OCI-LY7 (cell line): ENCODE results near the gene TTF2. TPM values are rescaled to one million over a fixed set of nuclear protein-coding genes. Genes with fewer than 3 reads are reported as not detected.
A peak's percentile ranks its signal among the peaks of the same experiment; 100 is the strongest.

ENCODE experiments used
- BruUV-seq: library from RNA; stranded (reverse); fragments of 400-500 nt; replicated peaks from 2 replicates; lab custom pipeline; 2021; lab: Mats Ljungman, UMichigan
- CTCF ChIA-PET: fragments of 300-600 bp; sonication (Branson Sonifier 250); formaldehyde crosslinking; loops from one replicate; lab custom pipeline; 2022; ENCODE audit warnings: antibody characterized with exemption; ENCODE audit not compliant: unreplicated experiment; lab: Charles Lee
- POLR2A ChIA-PET: fragments of 300-600 bp; sonication (Branson Sonifier 250); formaldehyde crosslinking; loops from one replicate; lab custom pipeline; 2022; ENCODE audit warnings: antibody characterized with exemption; lab: Charles Lee
- DNase-seq: peaks from one replicate; pipeline ENCODE4 v3.0.0-alpha.2; 2015; ENCODE audit warnings: low spot score
- H2AFZ ChIP-seq: fragments of 200-600 bp; sonication (generic), shearing (Covaris generic); 2 replicates; pipeline ENCODE4 v1.6.1; 2014; ENCODE audit warnings: mild to moderate bottlenecking, antibody characterized with exemption, low read length, moderate library complexity
- H3K27ac ChIP-seq: fragments of 200-600 bp; sonication (generic); 2 replicates; pipeline ENCODE4 v1.5.1; 2014; ENCODE audit warnings: mixed run types, low read depth, mild to moderate bottlenecking, moderate library complexity, low read length, inconsistent platforms; ENCODE audit not compliant: poor library complexity, severe bottlenecking
- H3K36me3 ChIP-seq: fragments of 200-600 bp; sonication (generic); 2 replicates; pipeline ENCODE4 v1.6.1; 2014; ENCODE audit warnings: mild to moderate bottlenecking, antibody characterized with exemption, low read length, moderate library complexity, mixed read lengths; ENCODE audit not compliant: insufficient read depth
- H3K4me1 ChIP-seq: fragments of 200-600 bp; sonication (generic); 2 replicates; pipeline ENCODE4 v1.5.1; 2014; ENCODE audit warnings: mild to moderate bottlenecking, low read length; ENCODE audit not compliant: insufficient read depth, poor library complexity, severe bottlenecking
- H3K4me2 ChIP-seq: fragments of 200-600 bp; sonication (generic); 2 replicates; pipeline ENCODE4 v1.6.1; 2014; ENCODE audit warnings: mild to moderate bottlenecking, low read length
- H3K4me3 ChIP-seq: fragments of 200-600 bp; sonication (generic); 2 replicates; pipeline ENCODE4 v1.5.1; 2014; ENCODE audit warnings: mild to moderate bottlenecking, low read depth, low read length; ENCODE audit not compliant: poor library complexity, severe bottlenecking
- H3K79me2 ChIP-seq: fragments of 200-600 bp; sonication (generic); 2 replicates; pipeline ENCODE4 v1.6.1; 2016; ENCODE audit warnings: low read depth, mild to moderate bottlenecking, low read length, moderate library complexity, mixed read lengths; ENCODE audit not compliant: insufficient read depth
- H3K9me2 ChIP-seq: fragments of 200-600 bp; sonication (generic); 2 replicates; pipeline ENCODE4 v1.6.1; 2016; ENCODE audit warnings: mild to moderate bottlenecking, low read length, mixed read lengths; ENCODE audit not compliant: insufficient read depth
- H3K9me3 ChIP-seq: fragments of 200-600 bp; sonication (generic); 2 replicates; pipeline ENCODE4 v1.6.1; 2014; ENCODE audit warnings: mild to moderate bottlenecking, mixed run types, low read length, mixed read lengths
- H4K20me1 ChIP-seq: fragments of 200-600 bp; sonication (generic); 2 replicates; pipeline ENCODE4 v1.6.1; 2014; ENCODE audit warnings: mild to moderate bottlenecking, antibody characterized with exemption, low read length, moderate library complexity, mixed read lengths; ENCODE audit not compliant: insufficient read depth
- CTCF ChIP-seq: fragments of 200-600 bp; sonication (generic); conservative IDR thresholded peaks from 2 replicates; pipeline ENCODE4 v1.5.1; 2014; ENCODE audit warnings: mild to moderate bottlenecking, antibody characterized with exemption, low read length, moderate library complexity, mixed read lengths
- EZH2phosphoT487 ChIP-seq: fragments of 200-600 bp; sonication (generic); IDR thresholded peaks from 2 replicates; pipeline ENCODE4 v1.6.1; 2018; ENCODE audit warnings: low read depth, borderline replicate concordance, mild to moderate bottlenecking, mixed run types, antibody characterized with exemption, low read length, moderate library complexity, mixed read lengths
- intact Hi-C: fragments of 100-400 bp; cut with micrococcal nuclease; formaldehyde crosslinking; loops from one replicate; pipeline ENCODE4 v1.10.0; 2022; ENCODE audit not compliant: unreplicated experiment
- total RNA-seq, 2 experiments: library from RNA; depleted of rRNA in 1 of 2; stranded (reverse); fragments of >200 nt in 1 of 2; shearing (Covaris generic) in 1 of 2; gene quantifications; 2 replicates each; pipeline ENCODE4 v1.2.3, GENCODE V29; 2014 to 2022

TTF2 gene
- total RNA-seq, 2 experiments from 2014 or later = 81.3 to 133 TPM

GRCh38 chr1:117060441-117061317 is 553 bp downstream of the TTF2 start:
- Histone ChIP-seq H3K4me3 (peak overlapping the region; percentile 90), H4K20me1 (peaks cover 6% of the 10 kb centered on the region; the same call in 1 of the 2 replicates), H3K9me3 (no peaks in the 10 kb centered on the region), H3K79me2 (peaks cover 64% of the 10 kb centered on the region), H3K4me1 (peaks cover 44% of the 10 kb centered on the region), H3K9me2 (no peaks in the 10 kb centered on the region), H3K27ac (peak overlapping the region; percentile 62), H2AFZ (peak overlapping the region; percentile 71; the same call in 1 of the 2 replicates), H3K4me2 (peak overlapping the region; percentile 66), H3K36me3 (peaks cover 47% of the 10 kb centered on the region)
- intact Hi-C loops = loop anchor here (5.0 to 10.0 kb wide), 2 partner anchors 307 to 864 kb away; partner anchors contain the start of genes GDAP2, MAN1A2 and WDR3
- TF ChIP-seq EZH2phosphoT487 (no peak), CTCF (no peak)
- ChIA-PET CTCF (interaction anchor here (1.1 to 1.2 kb wide), 2 partner anchors 11 to 308 kb away, joined by 3 to 4 read pairs; no protein-coding TSS in a partner anchor), POLR2A (interaction anchor here (0.5 to 2.4 kb wide), 23 partner anchors 8 to 1899 kb away, joined by 3 to 8 read pairs (median 4); partner anchors contain the start of gene MAN1A2)
- peak; percentile 34 for DNase-seq
- BruUV-seq = TSS peak; percentile 70

- no peak overlapping the region for H2AFZ ChIP-seq
- no peaks in the 10 kb centered on the region for H3K9me2 ChIP-seq
- POLR2A ChIA-PET = interaction anchor here (0.7 to 1.4 kb wide), 2 partner anchors 9 to 52 kb away, joined by 3 to 4 read pairs; no protein-coding TSS in a partner anchor
- H3K27ac ChIP-seq = no peak overlapping the region
- H3K4me3 ChIP-seq = no peak overlapping the region
- CTCF ChIA-PET = no interaction called here
- peaks cover 60% of the 10 kb centered on the region for H3K36me3 ChIP-seq
- no peaks in the 10 kb centered on the region for H3K9me3 ChIP-seq
- peaks cover 44% of the 10 kb centered on the region for H3K4me1 ChIP-seq
- intact Hi-C loops = loop anchor here (5.0 to 10.0 kb wide), 2 partner anchors 305 to 863 kb away; partner anchors contain the start of genes GDAP2, MAN1A2 and WDR3
- no TSS peak for BruUV-seq
- no peak for DNase-seq
- peaks cover 6% of the 10 kb centered on the region; the same call in 1 of the 2 replicates for H4K20me1 ChIP-seq
- H3K79me2 ChIP-seq = peaks cover 64% of the 10 kb centered on the region
- TF ChIP-seq CTCF = no peak
- no peak for TF ChIP-seq EZH2phosphoT487
- H3K4me2 ChIP-seq = peak overlapping the region; percentile 66
Observed at GRCh38 chr1:117061986-117062415, 1.9 kb downstream of the TTF2 start.
